Cardiac muscle cell (in vitro differentiated cells and primary cell): Measurements from ENCODE around the gene DLG4. TPM values are rescaled to one million over a fixed set of nuclear protein-coding genes. Genes with fewer than 3 reads are reported as not detected.

ENCODE experiments used
- DNase-seq, 2 donors: peaks; one replicate each; pipeline versions ENCODE4 v3.0.0 to v3.0.0-alpha.2; 2010 to 2017; ENCODE audit warnings: low read depth in 1 of 2, low spot score in 1 of 2
- H3K27ac ChIP-seq: fragments of 200-600 bp; sonication (generic); 2 replicates; pipeline ENCODE4 v1.5.1; 2016
- H3K27me3 ChIP-seq: fragments of 200-600 bp; sonication (generic); 2 replicates; pipeline ENCODE4 v1.6.0; 2016; ENCODE audit warnings: control low read depth
- H3K36me3 ChIP-seq: fragments of 200-600 bp; sonication (generic); 2 replicates; pipeline ENCODE4 v1.5.1; 2016; ENCODE audit warnings: control low read depth
- H3K4me1 ChIP-seq: fragments of 200-600 bp; sonication (generic); 2 replicates; pipeline ENCODE4 v1.8.1; 2017; ENCODE audit warnings: low read depth, mild to moderate bottlenecking, mixed run types
- H3K4me3 ChIP-seq: fragments of 200-600 bp; sonication (generic); 2 replicates; pipeline ENCODE4 v1.5.1; 2016; ENCODE audit warnings: mild to moderate bottlenecking
- H3K9me3 ChIP-seq: fragments of 200-600 bp; sonication (generic); 2 replicates; pipeline ENCODE4 v1.5.1; 2017; ENCODE audit warnings: low read depth, mild to moderate bottlenecking, control low read depth
- CTCF ChIP-seq: IDR thresholded peaks from 2 replicates; pipeline ENCODE4 v1.5.1; 2012; ENCODE audit warnings: low read depth, mild to moderate bottlenecking, low read length
- polyA plus RNA-seq: library from polyadenylated mRNA; unstranded; fragments of >200 nt; fragmentation: Nextera tagmentation; extraction: Ambion mirVana; gene quantifications from 2 replicates; pipeline ENCODE4 v1.2.1, GENCODE V29; 2016
- total RNA-seq: library from RNA; depleted of rRNA; stranded (reverse); fragments of >200 nt; gene quantifications from 2 replicates; pipeline ENCODE4 v1.2.3, GENCODE V29; 2016

DLG4 gene
- total and polyA plus RNA-seq, 2 experiments from 2014 or later = 6.8 to 40.6 TPM

DNA sequence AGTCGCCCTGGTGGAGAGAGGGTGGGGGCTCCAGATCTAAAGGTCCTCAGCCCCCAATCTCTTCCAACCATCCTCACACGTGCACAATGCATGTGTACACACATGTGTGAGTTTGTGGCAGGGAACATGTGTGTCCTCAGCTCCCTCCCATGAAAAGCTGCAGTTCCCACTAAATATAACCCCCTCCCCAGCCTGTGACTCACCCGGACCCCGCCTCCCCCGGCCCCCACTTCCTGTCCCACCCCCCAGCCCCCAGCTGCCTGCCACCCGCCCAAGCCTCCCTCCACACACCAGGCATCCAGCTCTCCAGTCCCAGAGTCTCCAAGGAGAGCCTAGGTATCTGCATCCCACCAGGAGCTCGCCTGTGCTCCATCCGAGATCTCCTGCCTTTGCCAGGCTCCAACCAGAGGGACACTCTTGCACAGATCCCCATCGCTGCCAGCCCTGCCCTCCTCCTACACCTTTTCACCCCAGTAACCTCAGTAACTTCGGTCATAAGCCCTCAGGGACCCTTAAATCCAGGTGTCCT lies 3.9 kb downstream of the DLG4 start:
- Histone ChIP-seq H3K9me3 (no peaks in the 10 kb centered on the region), H3K36me3 (no peaks in the 10 kb centered on the region), H3K4me1 (peaks cover 43% of the 10 kb centered on the region), H3K27ac (peak overlapping the region; percentile 81), H3K27me3 (no peaks in the 10 kb centered on the region), H3K4me3 (peak overlapping the region; percentile 61)
- no peak for DNase-seq
- no peak for TF ChIP-seq CTCF

GRCh38 chr17:7215136-7215638 lies 4.4 kb downstream of the DLG4 start:
- Histone ChIP-seq H3K9me3 (no peaks in the 10 kb centered on the region), H3K27me3 (no peaks in the 10 kb centered on the region), H3K4me1 (peaks cover 38% of the 10 kb centered on the region), H3K27ac (peak overlapping the region; percentile 81), H3K4me3 (peak overlapping the region; percentile 10), H3K36me3 (no peaks in the 10 kb centered on the region)
- no peak for TF ChIP-seq CTCF
- no peak for DNase-seq

DNA sequence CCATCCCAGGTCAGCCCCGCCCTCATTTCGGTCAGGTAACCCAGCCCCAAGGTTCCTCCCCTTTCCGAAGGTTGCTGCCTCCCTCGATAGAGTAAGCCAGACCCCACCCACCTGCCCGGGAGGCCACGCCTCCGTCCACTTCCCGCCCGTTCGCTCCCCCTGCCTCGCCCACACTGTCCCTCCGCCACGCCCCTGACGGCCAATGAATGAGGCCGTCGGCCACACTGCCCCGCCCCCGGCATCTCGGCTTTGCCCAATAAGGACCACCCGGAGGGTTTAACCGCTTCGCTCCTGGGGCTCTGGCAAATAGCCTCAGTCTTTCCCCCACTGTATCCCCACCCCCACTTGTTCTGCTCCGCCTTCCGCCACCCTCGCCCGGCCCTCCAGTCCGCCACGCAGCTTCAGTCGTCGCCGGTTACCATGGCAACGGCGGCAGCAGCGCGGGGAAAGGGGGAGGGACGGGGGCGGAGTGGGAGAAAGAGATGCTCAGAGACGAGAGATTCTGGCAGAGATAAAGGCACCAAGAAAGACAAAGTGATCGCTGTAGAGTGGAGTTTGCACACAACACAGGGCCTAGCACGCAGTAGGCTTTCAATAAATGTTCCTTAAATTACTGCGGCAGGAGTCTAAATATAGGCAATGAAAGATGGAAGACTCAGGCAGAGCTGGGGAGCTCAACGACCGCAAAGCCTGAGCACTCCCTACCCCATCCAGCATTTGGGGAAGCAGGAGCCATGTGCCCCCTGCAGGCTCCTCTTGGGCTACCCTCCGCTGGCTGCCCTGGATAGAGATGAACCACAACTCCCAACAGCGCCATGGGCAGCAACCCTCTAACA lies 5.1 kb downstream of the DLG4 start:
- Histone ChIP-seq H3K9me3 (no peaks in the 10 kb centered on the region), H3K36me3 (no peaks in the 10 kb centered on the region), H3K27ac (peak overlapping the region; percentile 35), H3K4me1 (peaks cover 38% of the 10 kb centered on the region), H3K4me3 (peak overlapping the region; percentile 33), H3K27me3 (no peaks in the 10 kb centered on the region)
- DNase-seq = peak; percentile 98 to 100
- TF ChIP-seq CTCF = peak; percentile 70

DNA sequence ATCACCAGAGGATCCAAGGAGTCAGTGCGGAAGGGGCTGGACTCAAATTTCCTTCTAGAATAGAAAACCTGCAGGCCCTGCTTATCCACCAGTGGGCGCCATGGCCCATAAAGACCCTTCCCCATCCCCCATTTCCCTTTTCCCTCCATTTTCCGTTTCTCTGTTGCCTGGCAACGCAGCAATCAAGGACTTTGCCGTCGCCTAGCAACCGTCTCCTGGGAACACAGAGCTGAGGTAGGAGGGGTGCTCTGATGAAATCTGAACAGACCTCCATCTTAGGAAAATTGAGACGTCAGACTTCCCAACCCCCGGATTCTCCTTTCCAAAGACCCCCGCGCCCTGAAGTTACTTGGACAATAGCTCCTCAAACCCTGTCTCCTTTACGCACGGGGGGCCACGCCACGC lies 5.7 kb downstream of the DLG4 start:
- H3K4me1 ChIP-seq = peaks cover 40% of the 10 kb centered on the region
- H3K27ac ChIP-seq = peak overlapping the region; percentile 24
- TF ChIP-seq CTCF = peak; percentile 53
- H3K27me3 ChIP-seq = no peaks in the 10 kb centered on the region
- H3K9me3 ChIP-seq = no peaks in the 10 kb centered on the region
- peak; percentile 86 to 91 for DNase-seq
- peak overlapping the region; percentile 33 for H3K4me3 ChIP-seq
- no peaks in the 10 kb centered on the region for H3K36me3 ChIP-seq

DNA sequence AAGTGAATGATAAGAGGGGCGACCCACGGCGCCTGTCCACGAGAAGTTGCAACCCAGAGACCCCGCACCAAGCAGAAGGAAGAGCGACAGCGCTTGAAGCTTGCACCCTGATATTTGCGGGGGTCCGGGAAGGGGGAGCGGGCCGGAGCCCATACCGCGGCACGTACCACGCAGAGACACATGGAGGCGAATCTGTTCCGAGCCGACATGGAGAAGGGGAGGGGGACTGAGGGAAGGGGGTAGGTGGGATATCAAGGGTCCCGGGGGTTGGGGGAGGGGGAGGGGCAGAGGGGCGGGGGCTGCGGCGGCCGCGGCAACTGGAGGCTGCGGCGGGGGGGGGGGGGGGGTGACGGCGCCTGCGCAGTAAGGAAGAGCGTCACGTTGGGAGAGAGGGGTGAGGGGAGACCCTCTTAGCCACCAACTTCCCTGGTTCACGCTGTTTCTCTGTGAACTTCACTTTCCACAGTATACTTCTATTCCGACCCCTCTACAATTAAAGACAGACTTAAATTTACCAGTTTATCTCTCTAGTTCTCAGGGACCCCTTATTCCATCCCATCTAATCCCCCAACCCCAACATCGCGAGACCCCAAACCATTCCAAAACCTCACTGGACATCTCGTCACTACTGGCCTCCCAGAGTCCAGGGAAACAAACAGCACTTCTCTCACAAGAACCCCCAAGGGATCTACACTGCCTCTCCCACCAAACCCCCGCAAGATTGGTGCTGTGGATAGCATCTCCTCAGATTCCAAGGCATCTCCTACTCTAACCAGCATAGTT lies 8.0 kb downstream of the DLG4 start:
- DNase-seq = no peak
- no peaks in the 10 kb centered on the region for H3K9me3 ChIP-seq
- H3K27ac ChIP-seq = no peak overlapping the region
- peaks cover 42% of the 10 kb centered on the region for H3K4me1 ChIP-seq
- H3K36me3 ChIP-seq = no peaks in the 10 kb centered on the region
- no peaks in the 10 kb centered on the region for H3K27me3 ChIP-seq
- H3K4me3 ChIP-seq = peak overlapping the region; percentile 22
- TF ChIP-seq CTCF = no peak
